DOHH2 (cell line): ENCODE data around the gene EFCAB5.

Experiments used
- CTCF ChIP-seq: fragments of 200-600 bp; sonication (generic); IDR thresholded peaks from one replicate; pipeline ENCODE4 v1.5.1; 2014; ENCODE audit warnings: antibody characterized with exemption, mild to moderate bottlenecking, low read depth, low read length; ENCODE audit not compliant: poor library complexity, severe bottlenecking
- EZH2phosphoT487 ChIP-seq: fragments of 200-600 bp; sonication (generic); IDR thresholded peaks from 2 replicates; pipeline ENCODE4 v1.6.1; 2017; ENCODE audit warnings: borderline replicate concordance, mild to moderate bottlenecking, antibody characterized with exemption, low read length, moderate library complexity, mixed read lengths

- TF ChIP-seq CTCF (no peak), EZH2phosphoT487 (no peak)
Measured at GRCh38 chr17:30155389-30155788, 214.0 kb downstream of the EFCAB5 start.
